HEK293 (cell line): ENCODE data around the gene MAMDC2.

Source experiments
- CTCF ChIA-PET: fragments of 350-600 bp; formaldehyde crosslinking; extraction: SDS; loops from one replicate; lab custom pipeline; 2021; ENCODE audit warnings: antibody characterized with exemption; lab: Yijun Ruan, JAX
- POLR2A ChIA-PET: fragments of 300-600 bp; formaldehyde crosslinking; extraction: SDS; loops from one replicate; lab custom pipeline; 2020; ENCODE audit warnings: antibody characterized with exemption, inconsistent platforms; lab: Yijun Ruan, JAX
- H3K27ac ChIP-seq: fragments of 200-500 bp; sonication (Bioruptor generic); 2 replicates; pipeline ENCODE4 v1.5.1; 2014; ENCODE audit warnings: low read depth, low read length, control low read depth, inconsistent platforms; ENCODE audit errors: extremely low read depth
- H3K36me3 ChIP-seq, 2 experiments: fragments of 200-500 bp in 1 of 2; sonication (Bioruptor generic) in 1 of 2; 1 replicate in 1 of 2; 2 replicates in 1 of 2; pipeline ENCODE4 v1.5.1; 2014 to 2017; ENCODE audit warnings: inconsistent platforms in 2 of 2, low read length in 2 of 2; ENCODE audit not compliant: control insufficient read depth in 2 of 2, insufficient read depth in 1 of 2
- H3K4me1 ChIP-seq: fragments of 200-500 bp; sonication (Bioruptor generic); 2 replicates; pipeline ENCODE4 v1.5.1; 2014; ENCODE audit warnings: mild to moderate bottlenecking, low read length, inconsistent platforms; ENCODE audit not compliant: control insufficient read depth, insufficient read depth
- H3K4me3 ChIP-seq: 2 replicates; pipeline ENCODE4 v1.5.1; 2011; ENCODE audit warnings: low read depth, mild to moderate bottlenecking, control low read depth, low read length, moderate library complexity
- H3K9me3 ChIP-seq: fragments of 200-500 bp; sonication (Bioruptor generic); 2 replicates; pipeline ENCODE4 v1.5.1; 2014; ENCODE audit warnings: low read depth, low read length, inconsistent platforms; ENCODE audit not compliant: control insufficient read depth, insufficient read depth
- GLIS1 ChIP-seq: fragments of 450-650 bp; formaldehyde crosslinking; IDR thresholded peaks from 2 replicates; pipeline ENCODE4 v1.5.1; 2016; ENCODE audit warnings: missing biosample characterization, missing genetic modification characterization
- KLF9 ChIP-seq: fragments of 450-650 bp; formaldehyde crosslinking; IDR thresholded peaks from 2 replicates; pipeline ENCODE4 v1.5.1; 2016; ENCODE audit warnings: missing biosample characterization, missing genetic modification characterization, low read depth
- SALL2 ChIP-seq: fragments of 450-650 bp; formaldehyde crosslinking; IDR thresholded peaks from 2 replicates; pipeline ENCODE4 v1.5.0; 2017; ENCODE audit warnings: missing biosample characterization, mild to moderate bottlenecking, missing genetic modification characterization, borderline replicate concordance
- ZBTB17 ChIP-seq: fragments of 450-650 bp; formaldehyde crosslinking; IDR thresholded peaks from 2 replicates; pipeline ENCODE4 v1.5.1; 2016; ENCODE audit warnings: missing biosample characterization, missing genetic modification characterization
- ZBTB21 ChIP-seq: fragments of 450-650 bp; formaldehyde crosslinking; IDR thresholded peaks from 2 replicates; pipeline ENCODE4 v1.5.1; 2017; ENCODE audit warnings: missing biosample characterization, missing genetic modification characterization
- ZNF146 ChIP-seq: fragments of 450-650 bp; formaldehyde crosslinking; IDR thresholded peaks from 2 replicates; pipeline ENCODE4 v1.5.1; 2016; ENCODE audit warnings: missing biosample characterization, missing genetic modification characterization
- ZNF292 ChIP-seq: fragments of 450-650 bp; formaldehyde crosslinking; IDR thresholded peaks from 2 replicates; pipeline ENCODE4 v1.5.1; 2016; ENCODE audit warnings: low read depth, missing biosample characterization, missing genetic modification characterization, borderline replicate concordance
- ZNF37A ChIP-seq: fragments of 450-650 bp; IDR thresholded peaks from 2 replicates; pipeline ENCODE4 v1.5.1; 2018; ENCODE audit warnings: missing biosample characterization, missing genetic modification characterization
- ZNF501 ChIP-seq: fragments of 450-650 bp; formaldehyde crosslinking; IDR thresholded peaks from 2 replicates; pipeline ENCODE4 v1.5.1; 2016; ENCODE audit warnings: missing biosample characterization, missing genetic modification characterization
- ZNF544 ChIP-seq: fragments of 450-650 bp; formaldehyde crosslinking; IDR thresholded peaks from 2 replicates; pipeline ENCODE4 v1.5.0; 2017; ENCODE audit warnings: missing biosample characterization, missing genetic modification characterization
- ZNF549 ChIP-seq: fragments of 450-650 bp; IDR thresholded peaks from 2 replicates; pipeline ENCODE4 v1.5.1; 2018; ENCODE audit warnings: missing biosample characterization, missing genetic modification characterization, mild to moderate bottlenecking, inconsistent platforms, moderate library complexity
- ZNF561 ChIP-seq: fragments of 450-650 bp; IDR thresholded peaks from 2 replicates; pipeline ENCODE4 v1.5.1; 2018; ENCODE audit warnings: missing biosample characterization, missing genetic modification characterization, borderline replicate concordance
- ZNF596 ChIP-seq: fragments of 450-650 bp; IDR thresholded peaks from 2 replicates; pipeline ENCODE4 v1.5.0; 2018; ENCODE audit warnings: missing biosample characterization, mild to moderate bottlenecking, missing genetic modification characterization, moderate library complexity
- ZNF624 ChIP-seq: fragments of 450-650 bp; formaldehyde crosslinking; IDR thresholded peaks from 2 replicates; pipeline ENCODE4 v1.5.1; 2017; ENCODE audit warnings: missing biosample characterization, missing genetic modification characterization
- ZNF639 ChIP-seq: fragments of 450-650 bp; formaldehyde crosslinking; IDR thresholded peaks from 2 replicates; pipeline ENCODE4 v1.5.1; 2016; ENCODE audit warnings: missing biosample characterization, missing genetic modification characterization
- ZNF692 ChIP-seq: fragments of 450-650 bp; formaldehyde crosslinking; IDR thresholded peaks from 2 replicates; pipeline ENCODE4 v1.5.1; 2016; ENCODE audit warnings: missing biosample characterization, missing genetic modification characterization
- ZNF791 ChIP-seq: fragments of 450-650 bp; formaldehyde crosslinking; IDR thresholded peaks from 2 replicates; pipeline ENCODE4 v1.5.1; 2016; ENCODE audit warnings: missing biosample characterization, missing genetic modification characterization
- ZXDB ChIP-seq: fragments of 450-650 bp; formaldehyde crosslinking; IDR thresholded peaks from 2 replicates; pipeline ENCODE4 v1.5.1; 2016; ENCODE audit warnings: missing biosample characterization, missing genetic modification characterization

Gene MAMDC2

GRCh38 chr9:70046274-70047070, 2.8 kb downstream of the MAMDC2 start:
- Histone ChIP-seq H3K27ac (no peak overlapping the region), H3K4me1 (no peaks in the 10 kb centered on the region), H3K36me3 (no peaks in the 10 kb centered on the region), H3K9me3 (no peaks in the 10 kb centered on the region), H3K4me3 (no peak overlapping the region)
- POLR2A ChIA-PET, result interaction anchor here (0.7 kb wide), 1 partner anchor 670 kb away, joined by 3 read pairs; no protein-coding TSS in a partner anchor
- CTCF ChIA-PET, result no interaction called here
- TF ChIP-seq ZNF544 (tag by site-specific recombination) (no peak), GLIS1 (tag by site-specific recombination) (peak; percentile 15; the same call in 1 of the 2 replicates), ZBTB17 (tag by site-specific recombination) (no peak)

- POLR2A ChIA-PET, result no interaction called here
- TF ChIP-seq SALL2, result no peak
- no peak for TF ChIP-seq ZNF624
- no peak for TF ChIP-seq ZNF692
- no peak for TF ChIP-seq ZNF37A (tag by site-specific recombination)
- no peak for TF ChIP-seq ZBTB17 (tag by site-specific recombination)
- no peak for TF ChIP-seq ZNF791 (tag by site-specific recombination)
- no peak for TF ChIP-seq ZXDB (tag by site-specific recombination)
- TF ChIP-seq ZNF501 (tag by site-specific recombination), result no peak
- no peak for TF ChIP-seq ZNF639 (tag by site-specific recombination)
- no peak for TF ChIP-seq ZNF596
- no peak for TF ChIP-seq ZNF549 (tag by site-specific recombination)
- TF ChIP-seq KLF9, result no peak
- TF ChIP-seq ZNF292 (tag by site-specific recombination), result no peak
- TF ChIP-seq ZNF146 (tag by site-specific recombination), result no peak
- no peak for TF ChIP-seq ZBTB21 (tag by site-specific recombination)
- H3K4me3 ChIP-seq, result no peak overlapping the region
- H3K9me3 ChIP-seq, result no peaks in the 10 kb centered on the region
- H3K4me1 ChIP-seq, result no peaks in the 10 kb centered on the region
- no peak overlapping the region for H3K27ac ChIP-seq
- CTCF ChIA-PET, result interaction anchor here (0.9 to 1.1 kb wide), 3 partner anchors 11 to 63 kb away, joined by 3 read pairs; no protein-coding TSS in a partner anchor
- no peaks in the 10 kb centered on the region for H3K36me3 ChIP-seq
Measured at GRCh38 chr9:70049236-70049635, 5.6 kb downstream of the MAMDC2 start.

- H3K36me3 ChIP-seq, result no peaks in the 10 kb centered on the region
- ChIA-PET CTCF (interaction anchor here (0.7 to 0.9 kb wide), 2 partner anchors 10 kb away, joined by 3 read pairs; no protein-coding TSS in a partner anchor), POLR2A (no interaction called here)
- H3K4me3 ChIP-seq, result no peak overlapping the region
- no peak for TF ChIP-seq ZNF561
- H3K4me1 ChIP-seq, result no peaks in the 10 kb centered on the region
- H3K9me3 ChIP-seq, result no peaks in the 10 kb centered on the region
- no peak overlapping the region for H3K27ac ChIP-seq
Measured at GRCh38 chr9:70049672-70050271, 6.1 kb downstream of the MAMDC2 start.
